Adipocyte (in vitro differentiated cells): ENCODE measurements around the gene GAST.
A peak's percentile ranks its signal among the peaks of the same experiment; 100 is the strongest.

ENCODE experiments used
- DNase-seq: peaks from one replicate; pipeline ENCODE4 v3.0.0-alpha.2; 2015; ENCODE audit warnings: low read depth
- H3K27me3 ChIP-seq: replicated peaks from 2 replicates; pipeline ENCODE4 v1.7.0; 2013; ENCODE audit warnings: mild to moderate bottlenecking, low read length, moderate library complexity; ENCODE audit not compliant: control insufficient read depth, insufficient read depth
- H3K36me3 ChIP-seq: 2 replicates; pipeline ENCODE4 v1.7.0; 2013; ENCODE audit warnings: low read length, mild to moderate bottlenecking, moderate library complexity; ENCODE audit not compliant: control insufficient read depth, insufficient read depth, severe bottlenecking
- H3K4me1 ChIP-seq: 2 replicates; pipeline ENCODE4 v1.7.0; 2013; ENCODE audit warnings: mild to moderate bottlenecking, low read length, moderate library complexity; ENCODE audit not compliant: control insufficient read depth, insufficient read depth
- H3K4me3 ChIP-seq: 2 replicates; pipeline ENCODE4 v1.7.0; 2013; ENCODE audit warnings: mild to moderate bottlenecking, low read length, moderate library complexity
- H3K9ac ChIP-seq: 2 replicates; pipeline ENCODE4 v1.7.0; 2013; ENCODE audit warnings: mild to moderate bottlenecking, low read length, moderate library complexity
- H3K9me3 ChIP-seq: 2 replicates; pipeline ENCODE4 v1.7.0; 2013; ENCODE audit warnings: mild to moderate bottlenecking, low read length, moderate library complexity; ENCODE audit not compliant: control insufficient read depth

The GAST gene

DNA sequence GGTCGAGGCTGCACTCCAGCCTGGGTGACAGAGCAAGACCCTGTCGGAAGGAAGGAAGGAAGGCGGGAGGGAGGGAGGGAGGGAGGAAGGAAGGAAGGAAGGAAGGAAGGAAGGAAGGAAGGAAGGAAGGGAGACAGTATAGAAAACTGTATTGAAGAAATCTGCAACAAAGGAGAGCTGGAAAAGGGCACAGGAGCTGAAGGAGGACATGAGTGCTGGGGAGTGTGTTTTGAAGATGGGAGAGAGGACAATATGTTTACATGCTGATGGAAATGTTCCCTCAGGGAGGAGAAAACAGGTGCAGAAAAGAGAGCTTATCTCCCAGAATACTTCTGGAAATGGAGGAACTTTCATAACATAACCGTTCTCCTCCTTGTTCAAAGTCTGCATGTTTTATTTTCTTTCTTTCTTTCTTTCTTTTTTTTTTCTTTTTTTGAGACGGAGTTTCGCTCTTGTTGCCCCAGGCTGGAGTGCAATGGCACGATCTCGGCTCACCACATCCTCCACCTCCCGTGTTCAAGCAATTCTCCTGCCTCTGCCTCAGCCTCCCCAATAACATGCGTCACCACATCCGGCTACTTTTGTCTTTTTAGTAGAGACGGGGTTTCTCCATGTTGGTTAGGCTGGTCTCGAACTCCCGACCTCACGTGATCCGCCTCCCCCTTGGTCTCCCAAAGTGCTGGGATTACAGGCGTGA, 25.0 kb downstream of the GAST start:
- DNase-seq, result no peak
- H3K27me3 ChIP-seq, result peaks cover 40% of the 10 kb centered on the region
- H3K4me1 ChIP-seq, result peaks cover 4% of the 10 kb centered on the region
- no peaks in the 10 kb centered on the region for H3K36me3 ChIP-seq
- H3K4me3 ChIP-seq, result no peak overlapping the region
- H3K9ac ChIP-seq, result no peak overlapping the region
- H3K9me3 ChIP-seq, result no peaks in the 10 kb centered on the region

DNA sequence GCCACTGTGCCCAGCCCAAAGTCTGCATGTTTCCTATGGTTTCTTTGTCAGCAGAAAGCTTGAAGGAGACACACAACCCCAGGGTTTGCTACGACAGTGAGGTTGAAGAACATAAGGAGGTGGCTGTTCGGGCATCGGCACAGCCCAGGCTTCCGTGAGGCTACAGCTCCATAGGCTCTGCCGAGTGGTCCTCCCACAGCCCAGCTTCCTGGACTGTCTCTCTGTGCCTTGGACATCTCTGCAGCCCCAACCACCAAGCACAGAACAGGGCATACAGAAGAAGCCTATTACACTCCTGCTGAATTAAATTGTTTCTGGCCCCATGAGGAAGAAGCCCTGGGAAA, 25.5 kb downstream of the GAST start:
- H3K36me3 ChIP-seq, result no peaks in the 10 kb centered on the region
- no peaks in the 10 kb centered on the region for H3K9me3 ChIP-seq
- H3K27me3 ChIP-seq, result peaks cover 35% of the 10 kb centered on the region
- H3K4me3 ChIP-seq, result no peak overlapping the region
- no peak for DNase-seq
- H3K9ac ChIP-seq, result no peak overlapping the region
- peaks cover 4% of the 10 kb centered on the region for H3K4me1 ChIP-seq

DNA sequence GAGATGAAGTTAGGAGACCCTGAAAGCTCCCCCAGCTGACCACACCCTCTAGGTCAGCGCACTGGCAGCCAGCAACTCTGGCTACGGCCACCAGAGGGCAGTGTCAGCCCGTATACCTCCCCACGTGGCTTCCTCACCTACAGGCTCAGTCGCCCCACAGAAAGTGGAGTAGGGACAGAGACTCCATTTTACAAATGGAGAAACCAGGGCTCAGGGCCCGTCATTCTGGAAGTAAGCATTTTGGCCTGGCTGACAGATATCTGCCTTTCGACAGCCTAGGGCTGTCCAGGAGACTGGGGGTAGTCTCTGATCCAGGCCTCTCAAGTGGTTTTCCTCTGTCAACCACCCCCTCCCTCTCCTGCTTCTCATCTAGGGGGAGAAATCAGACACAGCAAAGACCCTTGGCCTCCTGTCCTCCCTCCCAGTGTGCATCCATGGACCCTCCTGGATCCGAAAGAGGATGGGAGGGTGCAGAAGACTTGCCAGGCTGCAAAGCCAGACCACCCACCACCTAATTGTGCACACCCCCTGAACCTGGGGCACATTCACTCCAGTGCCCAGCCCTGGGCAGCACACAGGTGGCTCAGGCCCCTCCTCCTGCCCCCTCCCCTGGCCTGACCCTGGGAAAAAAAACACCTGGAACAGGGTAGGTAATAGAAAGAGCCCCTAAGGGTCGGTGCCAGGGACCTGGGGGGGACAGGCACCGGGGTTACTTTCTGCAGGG, 26.1 kb downstream of the GAST start:
- Histone ChIP-seq H3K36me3 (no peaks in the 10 kb centered on the region), H3K9me3 (no peaks in the 10 kb centered on the region), H3K4me3 (no peak overlapping the region), H3K9ac (peak overlapping the region; percentile 13), H3K4me1 (peaks cover 4% of the 10 kb centered on the region), H3K27me3 (peaks cover 32% of the 10 kb centered on the region)
- peak; percentile 87 for DNase-seq

DNA sequence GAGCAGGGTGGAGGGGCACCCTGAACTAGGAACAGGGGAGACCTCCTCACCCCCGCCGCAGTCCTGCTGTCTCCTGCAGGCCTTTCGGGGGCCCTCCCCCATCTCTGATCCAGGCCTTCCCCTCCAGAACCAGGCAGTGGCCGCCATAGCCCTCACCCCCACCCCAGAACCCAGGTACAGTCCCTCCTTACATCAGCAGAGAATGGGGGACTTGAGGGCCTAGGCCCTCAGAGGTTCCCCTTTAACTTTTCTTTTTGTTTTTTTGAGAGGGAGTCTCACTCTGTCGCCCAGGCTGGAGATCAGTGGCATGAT, 26.6 kb downstream of the GAST start:
- H3K9me3 ChIP-seq, result no peaks in the 10 kb centered on the region
- no peak overlapping the region for H3K4me3 ChIP-seq
- DNase-seq, result no peak
- no peak overlapping the region for H3K9ac ChIP-seq
- peaks cover 4% of the 10 kb centered on the region for H3K4me1 ChIP-seq
- no peaks in the 10 kb centered on the region for H3K36me3 ChIP-seq
- H3K27me3 ChIP-seq, result peaks cover 34% of the 10 kb centered on the region

DNA sequence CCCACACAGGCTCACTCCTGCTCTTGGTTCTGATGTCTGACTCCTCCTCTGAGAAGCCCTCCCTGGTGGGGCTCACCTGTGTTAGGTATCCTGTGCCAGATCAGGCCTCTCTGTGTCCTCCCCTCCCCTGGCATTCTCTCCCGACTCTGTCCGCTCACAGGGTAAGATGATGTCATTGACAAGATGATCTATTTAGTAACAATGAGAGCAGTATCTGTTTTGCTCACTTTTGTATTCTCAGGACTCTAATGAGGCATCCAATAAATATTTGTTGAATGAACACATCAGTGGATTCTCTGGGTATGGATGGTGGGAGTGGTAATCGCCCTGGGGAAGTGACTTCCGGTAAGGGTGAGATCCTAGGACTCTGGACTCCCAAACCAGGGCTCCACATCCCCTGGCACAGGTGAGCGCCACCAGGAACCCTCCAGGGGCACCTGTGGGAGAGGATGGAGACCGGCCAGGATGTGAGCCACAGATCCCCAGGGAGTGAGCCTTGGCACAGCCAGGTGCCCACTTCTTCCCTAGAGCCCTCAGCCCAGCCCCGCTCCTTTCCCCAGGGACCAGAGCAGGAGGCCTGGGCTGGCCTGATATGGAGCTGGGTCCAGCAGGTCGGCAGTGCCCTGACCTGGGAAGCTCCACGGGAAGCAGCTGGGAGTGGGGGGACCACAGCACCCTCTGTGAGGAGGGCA, 27.7 kb downstream of the GAST start:
- no peaks in the 10 kb centered on the region for H3K4me1 ChIP-seq
- no peak overlapping the region for H3K4me3 ChIP-seq
- no peaks in the 10 kb centered on the region for H3K9me3 ChIP-seq
- H3K36me3 ChIP-seq, result no peaks in the 10 kb centered on the region
- H3K9ac ChIP-seq, result no peak overlapping the region
- peaks cover 24% of the 10 kb centered on the region for H3K27me3 ChIP-seq
- peak; percentile 8 for DNase-seq

DNA sequence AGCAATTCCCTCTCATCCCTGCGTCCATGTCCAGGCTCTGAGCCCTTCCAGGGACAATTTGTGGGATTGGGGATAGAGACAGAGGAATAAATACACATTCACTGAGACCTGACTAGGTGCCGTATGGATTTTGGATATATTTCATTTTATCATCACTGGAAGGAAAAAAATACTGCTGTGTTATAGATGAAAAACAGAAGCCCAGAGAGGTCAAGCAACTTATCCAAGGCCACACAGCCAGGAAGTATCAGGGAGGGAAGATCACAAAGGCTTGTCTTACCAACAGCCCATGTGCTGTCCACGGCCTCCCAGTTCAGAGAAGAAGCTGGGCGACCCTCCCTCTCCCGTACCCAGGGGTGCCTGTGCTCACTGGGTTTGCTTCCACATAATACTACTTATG, 28.4 kb downstream of the GAST start:
- Histone ChIP-seq H3K9ac (no peak overlapping the region), H3K4me3 (no peak overlapping the region)
- DNase-seq, result no peak

DNA sequence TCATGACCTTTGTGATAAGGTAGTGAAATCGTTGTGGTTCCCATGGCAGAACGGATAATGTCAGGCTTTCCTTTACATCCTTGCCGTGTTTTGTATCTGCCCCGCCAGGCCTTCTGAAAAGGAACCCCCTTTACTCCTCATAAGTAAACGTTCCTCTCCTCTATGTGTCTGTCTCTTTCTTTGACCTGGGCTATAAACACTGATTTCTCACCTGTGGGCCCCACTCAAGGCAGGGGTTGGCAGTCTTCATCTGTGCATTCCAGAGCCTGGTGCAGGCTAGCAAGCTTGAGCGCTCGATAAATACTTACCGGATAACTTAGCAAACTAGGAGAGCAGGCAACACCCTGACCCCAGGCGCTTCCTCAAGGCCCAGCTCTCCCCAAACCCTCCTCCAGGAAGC, 29.6 kb downstream of the GAST start:
- Histone ChIP-seq H3K9ac (no peak overlapping the region), H3K9me3 (no peaks in the 10 kb centered on the region)
- DNase-seq, result no peak

More for the DNA sequence above, 28.4 kb downstream of the GAST start:
- H3K27me3 ChIP-seq, result peaks cover 19% of the 10 kb centered on the region
- no peaks in the 10 kb centered on the region for H3K9me3 ChIP-seq
- H3K36me3 ChIP-seq, result no peaks in the 10 kb centered on the region
- H3K4me1 ChIP-seq, result no peaks in the 10 kb centered on the region

DNA sequence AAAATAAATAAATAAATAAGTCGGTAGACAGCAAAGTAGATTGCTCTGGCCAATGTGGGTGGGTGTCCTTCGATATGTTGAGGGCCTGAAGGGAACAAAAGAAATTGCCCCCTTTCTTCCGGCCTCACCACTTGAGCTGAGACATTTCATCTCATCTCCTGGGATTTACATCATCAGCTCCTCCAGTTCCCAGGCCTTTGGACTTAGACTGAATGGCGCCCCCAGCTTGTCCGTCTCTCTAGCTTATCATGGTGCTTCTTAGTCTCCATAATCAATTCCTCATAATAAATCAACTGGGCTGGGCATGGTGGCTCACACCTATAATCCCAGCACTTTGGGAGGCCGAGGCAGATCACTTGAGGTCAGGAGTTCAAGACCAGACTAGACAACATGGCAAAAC, 36.1 kb downstream of the GAST start:
- Histone ChIP-seq H3K9ac (no peak overlapping the region), H3K4me3 (no peak overlapping the region), H3K9me3 (no peaks in the 10 kb centered on the region), H3K27me3 (peaks cover 36% of the 10 kb centered on the region), H3K4me1 (no peaks in the 10 kb centered on the region), H3K36me3 (no peaks in the 10 kb centered on the region)
- no peak for DNase-seq

More for the DNA sequence above, 29.6 kb downstream of the GAST start:
- Histone ChIP-seq H3K4me3 (no peak overlapping the region), H3K27me3 (peaks cover 23% of the 10 kb centered on the region), H3K4me1 (no peaks in the 10 kb centered on the region), H3K36me3 (no peaks in the 10 kb centered on the region)

DNA sequence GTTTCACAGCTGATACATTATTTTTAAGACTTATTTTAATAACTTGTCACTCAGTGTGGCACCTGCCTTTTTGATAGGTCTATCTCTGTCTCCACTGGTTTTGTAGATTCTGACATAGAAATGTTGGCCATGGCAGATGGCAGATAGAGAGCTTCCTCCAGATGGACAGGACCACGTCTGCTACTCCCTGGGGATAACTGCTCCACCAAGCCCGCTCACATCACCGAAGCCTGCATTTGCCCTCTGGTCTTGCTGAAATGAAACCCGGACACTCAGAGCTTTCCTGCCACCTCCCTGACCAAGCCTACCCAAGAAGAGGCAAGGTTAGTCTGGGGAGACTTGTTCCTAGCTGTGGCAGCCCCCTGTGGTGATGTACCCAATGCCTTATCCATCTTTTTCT, 38.7 kb downstream of the GAST start:
- H3K36me3 ChIP-seq, result no peaks in the 10 kb centered on the region
- H3K9ac ChIP-seq, result no peak overlapping the region
- H3K27me3 ChIP-seq, result peaks cover 35% of the 10 kb centered on the region
- no peaks in the 10 kb centered on the region for H3K4me1 ChIP-seq
- no peaks in the 10 kb centered on the region for H3K9me3 ChIP-seq
- no peak for DNase-seq
- no peak overlapping the region for H3K4me3 ChIP-seq

DNA sequence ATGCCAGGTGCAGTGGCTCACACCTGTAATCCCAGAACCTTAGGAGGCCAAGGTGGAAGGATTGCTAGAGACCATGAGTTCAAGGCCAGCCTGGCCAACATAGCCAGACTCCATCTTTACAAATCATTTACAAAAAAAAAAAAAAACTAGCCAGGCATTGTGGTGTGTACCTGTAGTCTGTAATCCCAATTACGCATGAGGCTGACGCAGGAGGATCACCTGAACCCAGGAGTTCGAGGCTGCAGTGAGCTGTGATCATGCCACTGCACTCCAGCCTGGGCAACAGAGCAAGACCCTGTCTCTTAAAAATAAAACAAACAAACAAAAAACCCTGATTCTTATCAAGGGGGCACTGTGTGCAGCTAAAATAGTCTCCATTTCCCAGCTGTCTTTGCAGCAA, 39.2 kb downstream of the GAST start:
- DNase-seq, result no peak
- no peak overlapping the region for H3K4me3 ChIP-seq
- no peaks in the 10 kb centered on the region for H3K4me1 ChIP-seq
- H3K36me3 ChIP-seq, result no peaks in the 10 kb centered on the region
- H3K27me3 ChIP-seq, result peaks cover 31% of the 10 kb centered on the region
- no peak overlapping the region for H3K9ac ChIP-seq
- no peaks in the 10 kb centered on the region for H3K9me3 ChIP-seq

DNA sequence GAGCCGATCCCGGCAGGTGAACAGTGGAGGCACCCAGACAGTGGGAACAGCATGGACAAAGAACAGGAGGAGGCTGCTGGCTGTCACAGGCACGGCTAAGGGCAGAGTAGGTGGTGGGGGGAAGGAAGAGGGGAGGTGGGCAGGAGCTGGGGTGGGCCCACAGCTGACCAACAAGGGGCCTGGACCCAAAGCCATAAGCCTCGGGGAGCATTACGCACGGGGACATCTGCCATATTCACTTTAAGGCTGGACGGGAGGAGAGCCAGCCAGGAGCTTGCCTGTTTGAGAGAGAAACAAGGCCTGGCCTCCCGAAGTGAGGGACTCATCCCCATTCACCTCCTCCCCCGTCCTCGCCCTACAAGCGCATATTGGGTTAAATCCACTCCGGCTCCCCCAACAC, 41.9 kb downstream of the GAST start:
- no peaks in the 10 kb centered on the region for H3K9me3 ChIP-seq
- H3K4me3 ChIP-seq, result no peak overlapping the region
- no peak for DNase-seq
- no peaks in the 10 kb centered on the region for H3K4me1 ChIP-seq
- H3K27me3 ChIP-seq, result peaks cover 27% of the 10 kb centered on the region
- H3K36me3 ChIP-seq, result no peaks in the 10 kb centered on the region
- H3K9ac ChIP-seq, result no peak overlapping the region
